GM18861 (cell line): ENCODE measurements around the gene MDGA2.
"Not testable (repeated sequence)": the region's sequence is repeated elsewhere in the genome, so short reads cannot be mapped to it uniquely, and the experiment has no call there.

Experiments
- ATAC-seq: cut with Tn5 transposase; IDR thresholded peaks from one replicate; pipeline ENCODE4 v1.9.1; 2021; ENCODE audit not compliant: unreplicated experiment

The MDGA2 gene

DNA sequence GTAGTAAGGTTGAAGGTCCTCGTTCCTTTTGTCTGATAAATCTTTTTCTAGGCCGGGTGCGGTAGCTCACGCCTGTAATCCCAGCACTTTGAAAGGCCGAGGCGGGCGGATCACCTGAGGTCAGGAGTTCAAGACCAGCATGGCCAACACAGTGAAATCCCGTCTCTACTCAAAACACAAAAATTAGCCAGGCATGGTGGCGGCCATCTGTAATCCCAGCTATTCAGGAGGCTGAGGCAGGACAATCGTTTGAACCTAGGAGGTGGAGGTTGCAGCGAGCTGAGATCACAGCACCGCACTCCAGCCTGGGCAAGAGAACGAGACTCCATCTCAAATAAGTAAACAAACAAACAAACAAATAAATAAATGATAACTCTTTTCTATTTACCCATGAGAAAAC is 51.3 kb downstream of the MDGA2 start:
- not testable (repeated sequence) for ATAC-seq

DNA sequence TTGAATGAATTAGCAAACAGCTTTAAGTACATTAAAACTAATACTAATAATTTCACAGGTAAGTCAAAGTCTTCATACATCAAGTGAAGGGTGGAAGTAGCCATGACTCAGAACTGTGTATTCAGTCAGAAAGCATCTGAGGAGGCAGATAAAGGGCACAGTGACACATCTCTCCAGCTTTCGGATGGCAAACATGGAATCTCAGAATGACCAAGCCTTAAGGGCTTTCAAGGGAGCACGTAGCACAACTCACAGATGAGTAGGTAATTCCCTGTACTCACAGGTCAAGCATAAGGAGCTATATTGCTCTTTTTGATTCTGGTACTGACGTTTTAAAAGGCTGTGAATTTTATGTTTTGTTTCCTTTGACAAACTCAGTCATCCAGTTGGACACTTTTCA is 56.0 kb downstream of the MDGA2 start:
- no peak for ATAC-seq

DNA sequence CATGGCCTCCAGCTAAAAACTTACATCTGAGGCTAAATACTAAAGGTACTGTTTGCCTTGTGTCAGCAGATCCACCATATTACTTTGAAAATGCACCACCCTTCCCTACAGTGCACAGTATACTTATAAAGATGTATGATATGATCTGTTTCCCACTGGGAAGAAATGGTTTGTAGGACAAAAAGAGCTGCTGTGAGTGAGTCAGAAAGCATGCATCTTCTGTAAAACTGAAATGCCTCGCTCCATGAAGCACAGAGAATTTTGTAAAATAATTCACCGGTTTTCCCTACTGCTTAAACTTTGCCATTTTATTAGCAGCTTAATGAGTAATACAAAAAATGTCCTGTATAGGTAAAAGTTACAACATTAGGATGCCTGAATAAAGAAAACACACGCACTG is 68.8 kb downstream of the MDGA2 start:
- ATAC-seq, result no peak

DNA sequence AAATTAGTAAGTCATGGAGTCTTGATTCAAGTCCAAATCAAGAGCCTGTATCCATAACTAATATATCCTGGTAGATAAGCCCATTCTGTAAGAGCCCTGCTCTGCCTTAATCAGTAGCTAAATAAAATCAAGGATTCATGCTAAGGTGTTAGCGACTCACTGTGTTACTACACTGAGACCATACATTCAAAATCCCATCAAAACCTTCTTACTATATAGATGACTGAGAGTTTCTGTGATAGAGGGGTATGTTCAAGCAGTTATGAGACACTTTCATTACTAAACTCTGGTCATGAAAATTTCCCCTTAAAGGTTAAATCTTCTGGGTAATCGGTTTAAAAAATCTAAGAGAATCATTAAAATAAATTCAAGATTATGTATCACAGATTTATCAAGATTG is 78.5 kb downstream of the MDGA2 start:
- no peak for ATAC-seq

- ATAC-seq, result peak; percentile 49
These were observed 79.2 kb downstream of the MDGA2 start for GRCh38 chr14:47596232-47596631.

GRCh38 chr14:47595552-47595951 is 79.9 kb downstream of the MDGA2 start:
- no peak for ATAC-seq

- no peak for ATAC-seq
These were observed 84.5 kb downstream of the MDGA2 start for GRCh38 chr14:47590767-47591495.

DNA sequence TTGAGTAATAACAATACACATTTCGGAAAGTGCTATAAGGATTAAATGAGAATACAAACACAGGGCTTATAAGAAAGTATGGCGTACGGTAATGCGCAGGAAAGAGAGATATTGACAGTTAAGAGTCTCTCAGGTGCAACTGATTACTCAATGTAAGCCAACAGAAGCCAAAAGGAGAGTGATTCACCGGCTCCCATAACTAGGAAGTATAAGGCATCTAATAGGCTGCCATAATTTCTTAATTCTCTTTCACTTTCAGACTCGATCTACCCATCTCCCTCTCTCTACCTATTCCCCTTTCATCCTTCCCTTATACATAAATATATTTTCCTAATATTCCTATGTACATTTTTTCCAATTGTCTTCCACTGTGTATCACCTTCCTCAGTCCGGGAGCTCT is 90.0 kb downstream of the MDGA2 start:
- ATAC-seq, result no peak

- no peak for ATAC-seq
These were observed 108.1 kb downstream of the MDGA2 start for GRCh38 chr14:47567273-47567672.

DNA sequence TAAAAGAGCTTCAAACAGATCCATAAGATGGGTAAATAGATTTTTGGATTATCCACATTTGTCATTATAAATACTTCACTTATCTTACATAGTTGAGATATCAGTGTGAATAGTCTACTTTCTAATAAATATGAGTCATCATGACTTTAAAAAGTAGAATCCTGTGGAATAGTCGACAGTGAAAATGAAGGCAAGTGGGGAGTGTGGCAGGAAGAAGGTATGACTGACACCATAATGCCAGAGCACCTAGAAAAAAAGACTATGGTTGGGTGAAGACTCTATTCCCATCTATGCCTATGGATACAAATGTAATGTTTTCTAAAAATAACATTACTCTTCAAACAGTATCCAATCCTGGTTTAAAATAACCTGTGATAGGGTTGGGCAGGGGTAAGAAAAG is 117.5 kb downstream of the MDGA2 start:
- ATAC-seq, result no peak

DNA sequence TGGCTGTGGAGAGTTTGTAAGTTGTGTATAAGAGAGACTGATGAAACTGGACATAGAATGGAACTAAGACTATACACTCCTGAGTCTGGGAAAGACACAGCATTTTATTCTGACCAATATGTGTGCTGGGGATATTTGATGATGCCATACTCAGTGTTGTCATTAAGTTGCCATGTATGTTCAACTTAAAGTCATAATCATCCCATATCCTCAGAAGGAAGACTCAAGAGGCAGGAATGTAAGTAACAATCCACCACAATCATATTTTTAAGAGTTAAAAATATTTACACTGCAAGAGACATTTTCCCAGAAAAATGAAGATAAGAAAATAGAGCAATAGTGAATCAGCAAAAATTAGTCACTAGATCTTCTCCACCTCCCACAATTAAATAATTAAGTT is 120.1 kb downstream of the MDGA2 start:
- ATAC-seq, result no peak

DNA sequence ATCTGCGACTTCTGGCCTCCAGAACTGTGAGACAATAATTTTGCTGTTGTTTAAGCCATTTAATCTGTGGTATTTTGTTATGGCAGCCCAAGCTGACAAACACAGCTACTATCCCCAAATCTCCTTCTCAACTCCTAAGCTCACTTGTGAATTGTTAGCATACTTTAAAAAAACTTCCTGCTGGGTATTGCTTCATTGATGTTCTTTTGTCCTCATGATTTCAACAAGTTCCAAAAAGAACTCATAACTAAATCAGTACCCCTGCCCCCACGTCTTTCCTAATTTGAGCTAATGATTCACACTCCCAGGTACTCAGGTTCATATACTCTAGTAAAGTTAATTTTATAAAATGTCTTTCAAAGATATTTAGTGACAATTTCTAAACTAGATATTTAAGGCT is 125.5 kb downstream of the MDGA2 start:
- no peak for ATAC-seq

GRCh38 chr14:47543459-47543858 is 131.9 kb downstream of the MDGA2 start:
- no peak for ATAC-seq

DNA sequence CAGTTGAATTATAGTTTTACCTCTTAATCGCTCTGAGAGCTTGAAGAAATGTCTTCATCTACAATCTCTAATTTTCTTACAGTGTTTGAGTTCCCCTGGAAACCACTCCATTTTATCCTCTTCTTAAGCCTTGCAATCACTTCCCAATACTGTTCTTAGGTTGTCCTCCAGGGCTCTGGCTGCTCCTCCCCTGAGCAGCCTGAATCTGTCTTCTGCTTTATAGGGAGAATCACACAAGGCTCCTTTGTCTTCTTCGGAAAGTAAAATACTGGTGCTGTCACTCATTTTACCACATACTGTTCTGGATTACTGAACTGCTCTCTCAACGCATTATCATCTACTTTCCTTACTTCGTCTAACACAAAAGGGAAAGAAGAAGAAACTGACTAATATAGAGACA is 133.7 kb downstream of the MDGA2 start:
- no peak for ATAC-seq

GRCh38 chr14:47539031-47539461 is 136.4 kb downstream of the MDGA2 start:
- ATAC-seq, result no peak

GRCh38 chr14:47536341-47536740 is 139.1 kb downstream of the MDGA2 start:
- ATAC-seq, result no peak

DNA sequence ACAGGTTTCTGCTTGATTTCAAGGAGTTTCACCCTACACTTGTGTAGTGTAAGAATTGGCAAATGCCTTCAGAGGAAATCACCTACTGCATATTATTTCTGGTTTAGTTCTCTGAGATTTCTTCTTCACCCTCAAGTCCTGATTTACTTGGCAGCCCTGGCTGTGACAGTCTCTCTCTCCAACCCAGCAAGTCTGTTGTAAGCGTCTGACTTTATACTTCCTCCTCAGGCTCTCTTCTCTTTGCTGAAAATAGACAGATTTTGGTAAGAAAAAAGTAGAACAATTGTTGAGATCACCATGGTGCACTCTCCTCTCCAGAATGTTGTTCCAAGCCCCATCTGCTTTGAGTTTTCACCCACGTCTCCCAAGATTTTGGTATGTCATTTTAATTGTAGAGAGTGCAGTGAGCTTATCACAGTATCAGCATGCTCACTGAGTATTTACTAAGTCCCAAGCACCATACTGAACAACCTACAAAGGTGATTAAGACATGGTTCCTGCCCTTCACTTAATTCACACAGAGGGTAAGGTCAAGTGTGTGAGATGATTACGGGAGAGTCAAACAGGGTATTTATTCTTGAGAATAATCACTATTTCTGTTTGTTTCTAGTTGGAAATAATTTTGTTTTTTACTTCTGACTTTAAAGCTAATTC is 148.7 kb downstream of the MDGA2 start:
- no peak for ATAC-seq

- ATAC-seq, result no peak
These were observed 150.9 kb downstream of the MDGA2 start for GRCh38 chr14:47524524-47524923.

GRCh38 chr14:47520382-47520781 is 155.0 kb downstream of the MDGA2 start:
- ATAC-seq, result no peak

- ATAC-seq, result no peak
These were observed 163.6 kb downstream of the MDGA2 start for GRCh38 chr14:47511829-47512228.

DNA sequence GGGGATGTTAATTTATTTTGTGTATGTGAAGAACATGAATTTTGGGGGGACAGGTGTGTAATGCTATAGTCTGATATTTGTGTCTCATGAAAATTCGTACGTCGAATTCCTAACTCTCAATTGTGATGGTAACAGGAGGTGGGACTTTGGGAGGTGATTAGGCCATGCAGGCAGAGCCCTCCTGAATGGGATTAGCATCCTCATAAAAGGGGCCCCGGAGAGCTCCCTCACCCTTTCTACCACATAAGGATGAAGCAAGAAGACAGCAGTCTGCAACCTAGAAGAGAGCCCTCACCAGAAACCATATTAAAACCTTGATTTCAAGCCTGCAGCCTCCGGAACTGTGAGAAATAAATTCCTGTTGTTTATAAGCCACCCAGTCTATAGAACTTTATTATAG is 165.4 kb downstream of the MDGA2 start:
- ATAC-seq, result no peak

GRCh38 chr14:47507861-47508260 is 167.5 kb downstream of the MDGA2 start:
- no peak for ATAC-seq

- ATAC-seq, result no peak
These were observed 175.0 kb downstream of the MDGA2 start for GRCh38 chr14:47500369-47500768.
